Measurements from ENCODE around the gene ZRSR2. TPM values are rescaled to one million over a fixed set of nuclear protein-coding genes. Genes with fewer than 3 reads are reported as not detected.

The ZRSR2 gene
- total RNA-seq, 4 donors from 2014 or later, result 5.3 to 263 (median 12.4) TPM; not detected in 1

GRCh38 chrX:15808254-15808653, 18.0 kb downstream of the ZRSR2 start:
- Histone ChIP-seq H3K9me3 (no peaks in the 10 kb centered on the region), H3K27me3 (no peaks in the 10 kb centered on the region), H3K4me1 (no peaks in the 10 kb centered on the region), H3K4me3 (no peak overlapping the region), H3K27ac (no peak overlapping the region), H3K36me3 (no peaks in the 10 kb centered on the region)
- intact Hi-C loops (cut with DNase I; ENCODE audit: low total_unique reads) (no loop called here), in situ Hi-C loops (cut with MboI; ENCODE audit: low pct_ligation_motif_present in 1 of 4, low pct_unique_long_range_greater_than_20kb in 1 of 4, low sequenced_read_pairs in 3 of 4) (loop anchor here in 1 of 4 donors (25.0 kb wide), 1 partner anchor 629 kb away; no protein-coding TSS in a partner anchor)
- TF ChIP-seq CTCF (IDR thresholded peaks at IDR 0.05) (no peak), POLR2AphosphoS5 (IDR thresholded peaks at IDR 0.05) (no peak), EP300 (IDR thresholded peaks at IDR 0.05; ENCODE audit: low read depth) (no peak), POLR2A (IDR thresholded peaks at IDR 0.05) (no peak)
- DNase-seq, result no peak
- 98 to 100% methylated on average over 3 to 4 of the region's 4 CpGs for WGBS, 2 donors (ENCODE audit: low coverage in 1 of 2)

- no peaks in the 10 kb centered on the region for H3K9me3 ChIP-seq
- H3K27me3 ChIP-seq, result no peaks in the 10 kb centered on the region
- no peak overlapping the region for H3K4me3 ChIP-seq
- H3K36me3 ChIP-seq, result no peaks in the 10 kb centered on the region
- in situ Hi-C loops (cut with MboI; ENCODE audit: low pct_ligation_motif_present in 1 of 4, low pct_unique_long_range_greater_than_20kb in 1 of 4, low sequenced_read_pairs in 3 of 4) (loop anchor here in 1 of 4 donors (25.0 kb wide), 1 partner anchor 625 kb away; no protein-coding TSS in a partner anchor), intact Hi-C loops (cut with DNase I; ENCODE audit: low total_unique reads) (no loop called here)
- no peak overlapping the region for H3K27ac ChIP-seq
- TF ChIP-seq POLR2AphosphoS5 (IDR thresholded peaks at IDR 0.05) (no peak), CTCF (IDR thresholded peaks at IDR 0.05) (no peak), POLR2A (IDR thresholded peaks at IDR 0.05) (no peak), EP300 (IDR thresholded peaks at IDR 0.05; ENCODE audit: low read depth) (no peak)
- WGBS, 2 donors (ENCODE audit: low coverage in 1 of 2), result 90 to 94% methylated on average over 2 to 8 of the region's 8 CpGs
- H3K4me1 ChIP-seq, result no peaks in the 10 kb centered on the region
- DNase-seq, result no peak
Measured at GRCh38 chrX:15812192-15812938, 22.1 kb downstream of the ZRSR2 start.

GRCh38 chrX:15813416-15813815, 23.1 kb downstream of the ZRSR2 start:
- no peaks in the 10 kb centered on the region for H3K27me3 ChIP-seq
- intact Hi-C loops (cut with DNase I; ENCODE audit: low total_unique reads) (no loop called here), in situ Hi-C loops (cut with MboI; ENCODE audit: low pct_ligation_motif_present in 1 of 4, low pct_unique_long_range_greater_than_20kb in 1 of 4, low sequenced_read_pairs in 3 of 4) (loop anchor here in 1 of 4 donors (25.0 kb wide), 1 partner anchor 624 kb away; no protein-coding TSS in a partner anchor)
- no peak for TF ChIP-seq EP300 (IDR thresholded peaks at IDR 0.05; ENCODE audit: low read depth)
- no peak for TF ChIP-seq CTCF (IDR thresholded peaks at IDR 0.05)
- TF ChIP-seq POLR2A (IDR thresholded peaks at IDR 0.05), result no peak
- TF ChIP-seq POLR2AphosphoS5 (IDR thresholded peaks at IDR 0.05), result no peak
- 73% methylated on average over 1 of the region's 1 CpG; no CpG with 5 or more reads in 1 of the 2 donors for WGBS, 2 donors (ENCODE audit: low coverage in 1 of 2)
- H3K4me3 ChIP-seq, result no peak overlapping the region
- H3K9me3 ChIP-seq, result no peaks in the 10 kb centered on the region
- no peak for DNase-seq
- no peak overlapping the region for H3K27ac ChIP-seq
- H3K4me1 ChIP-seq, result no peaks in the 10 kb centered on the region
- H3K36me3 ChIP-seq, result no peaks in the 10 kb centered on the region

- in situ Hi-C loops (cut with MboI; ENCODE audit: low pct_ligation_motif_present in 1 of 4, low pct_unique_long_range_greater_than_20kb in 1 of 4, low sequenced_read_pairs in 3 of 4) (loop anchor here in 1 of 4 donors (25.0 kb wide), 1 partner anchor 622 kb away; no protein-coding TSS in a partner anchor), intact Hi-C loops (cut with DNase I; ENCODE audit: low total_unique reads) (no loop called here)
- no peak for TF ChIP-seq CTCF (IDR thresholded peaks at IDR 0.05)
- no peak for TF ChIP-seq POLR2A (IDR thresholded peaks at IDR 0.05)
- no peak for TF ChIP-seq EP300 (IDR thresholded peaks at IDR 0.05; ENCODE audit: low read depth)
- no peak for TF ChIP-seq POLR2AphosphoS5 (IDR thresholded peaks at IDR 0.05)
- no peaks in the 10 kb centered on the region for H3K4me1 ChIP-seq
- no peaks in the 10 kb centered on the region for H3K9me3 ChIP-seq
- no peak overlapping the region for H3K4me3 ChIP-seq
- DNase-seq, result no peak
- 86% methylated on average over 6 of the region's 6 CpGs; no CpG with 5 or more reads in 1 of the 2 donors for whole genome bisulfite sequencing, 2 donors (ENCODE audit: low coverage in 1 of 2)
- H3K27me3 ChIP-seq, result no peaks in the 10 kb centered on the region
- no peak overlapping the region for H3K27ac ChIP-seq
- no peaks in the 10 kb centered on the region for H3K36me3 ChIP-seq
Measured at GRCh38 chrX:15814771-15815365, 24.6 kb downstream of the ZRSR2 start.
